ENCODE data around the gene C1QTNF8. TPM values are rescaled to one million over a fixed set of nuclear protein-coding genes. Genes with fewer than 3 reads are reported as not detected.
"Not testable (repeated sequence)": the region's sequence is repeated elsewhere in the genome, so short reads cannot be mapped to it uniquely, and the experiment has no call there.

The C1QTNF8 gene
- total and polyA plus RNA-seq, 7 experiments from 2014 or later, result not detected

- ChIA-PET CTCF (no interaction called here), POLR2A (no interaction called here)
- peak in 4 of 9 donors; percentile 11 to 22 (median 16) for DNase-seq
- H3K27me3 Mint-ChIP-seq, result no peaks in the 10 kb centered on the region
- peaks cover 0 to 3% (median 0%) of the 10 kb centered on the region in 11 donors for H3K9me3 Mint-ChIP-seq
- intact Hi-C loops (cut with micrococcal nuclease), result no loop called here
- Histone ChIP-seq H3K4me1 (ENCODE audit: control insufficient read depth in 2 of 2, insufficient read depth in 2 of 2, low read length in 2 of 2) (no peaks in the 10 kb centered on the region), H3K4me3 (ENCODE audit: low read length) (no peak overlapping the region), H3K27ac (ENCODE audit: low read depth, low read length) (no peak overlapping the region), H3K36me3 (ENCODE audit: control insufficient read depth in 2 of 3, insufficient read depth in 3 of 3, low read length in 3 of 3) (no peaks in the 10 kb centered on the region), H3K27me3 (ENCODE audit: control insufficient read depth in 2 of 2, insufficient read depth in 2 of 2, low read length in 2 of 2) (no peaks in the 10 kb centered on the region), H3K9me3 (ENCODE audit: control insufficient read depth in 2 of 3, low read length in 3 of 3) (no peaks in the 10 kb centered on the region)
- no peaks in the 10 kb centered on the region for H3K4me1 Mint-ChIP-seq
- H3K27ac Mint-ChIP-seq, result no peak overlapping the region
- no peak for ATAC-seq
- H3K4me3 Mint-ChIP-seq, result no peak overlapping the region
- peaks cover 0 to 3% (median 0%) of the 10 kb centered on the region in 5 donors for H3K36me3 Mint-ChIP-seq
These were observed 2.5 kb downstream of the C1QTNF8 start for GRCh38 chr16:1093284-1094123.

- not testable (repeated sequence) for H3K4me1 Mint-ChIP-seq
These were observed 3.3 kb downstream of the C1QTNF8 start for GRCh38 chr16:1092685-1093283.

GRCh38 chr16:1091992-1092552 is 4.0 kb downstream of the C1QTNF8 start:
- H3K4me3 Mint-ChIP-seq, result no peak overlapping the region
- no peaks in the 10 kb centered on the region for H3K4me1 ChIP-seq (ENCODE audit: control insufficient read depth in 2 of 2, insufficient read depth in 2 of 2, low read length in 2 of 2)
- H3K27ac Mint-ChIP-seq, result peak overlapping the region in 1 of 9 donors; percentile 55
- ATAC-seq (no peak), DNase-seq (no peak)
- peaks cover 0 to 3% (median 0%) of the 10 kb centered on the region in 5 donors for H3K36me3 Mint-ChIP-seq
- intact Hi-C loops (cut with micrococcal nuclease), result no loop called here
- H3K4me3 ChIP-seq (ENCODE audit: low read length), result no peak overlapping the region
- CTCF ChIA-PET, result no interaction called here
- H3K27me3 Mint-ChIP-seq, result peaks cover 0 to 10% (median 0%) of the 10 kb centered on the region in 5 donors
- peaks cover 0 to 3% (median 0%) of the 10 kb centered on the region in 11 donors for H3K9me3 Mint-ChIP-seq
- POLR2A ChIA-PET, result no interaction called here
- H3K9me3 ChIP-seq (ENCODE audit: control insufficient read depth in 2 of 3, low read length in 3 of 3), result no peaks in the 10 kb centered on the region
- H3K27ac ChIP-seq (ENCODE audit: low read depth, low read length), result no peak overlapping the region
- no peaks in the 10 kb centered on the region for H3K4me1 Mint-ChIP-seq
- H3K36me3 ChIP-seq (ENCODE audit: control insufficient read depth in 2 of 3, insufficient read depth in 3 of 3, low read length in 3 of 3), result no peaks in the 10 kb centered on the region
- H3K27me3 ChIP-seq (ENCODE audit: control insufficient read depth in 2 of 2, insufficient read depth in 2 of 2, low read length in 2 of 2), result no peaks in the 10 kb centered on the region

More at GRCh38 chr16:1092685-1093283, 3.3 kb downstream of the C1QTNF8 start:
- H3K4me3 ChIP-seq (ENCODE audit: low read length); H3K4me3 Mint-ChIP-seq; intact Hi-C loops (cut with micrococcal nuclease); H3K27me3 ChIP-seq (ENCODE audit: control insufficient read depth in 2 of 2, insufficient read depth in 2 of 2, low read length in 2 of 2); POLR2A ChIA-PET; H3K27ac ChIP-seq (ENCODE audit: low read depth, low read length); CTCF ChIA-PET; H3K9me3 Mint-ChIP-seq; H3K4me1 ChIP-seq (ENCODE audit: control insufficient read depth in 2 of 2, insufficient read depth in 2 of 2, low read length in 2 of 2); H3K36me3 ChIP-seq (ENCODE audit: control insufficient read depth in 2 of 3, insufficient read depth in 3 of 3, low read length in 3 of 3); H3K27ac Mint-ChIP-seq; H3K9me3 ChIP-seq (ENCODE audit: control insufficient read depth in 2 of 3, low read length in 3 of 3); DNase-seq; H3K36me3 Mint-ChIP-seq; H3K27me3 Mint-ChIP-seq; ATAC-seq: not testable (repeated sequence)

GRCh38 chr16:1090620-1091587 is 5.1 kb downstream of the C1QTNF8 start:
- intact Hi-C loops (cut with micrococcal nuclease), result no loop called here
- Mint-ChIP-seq H3K4me1 (no peaks in the 10 kb centered on the region), H3K27ac (no peak overlapping the region), H3K27me3 (peaks cover 0 to 11% (median under 1%) of the 10 kb centered on the region in 5 donors), H3K9me3 (peaks cover 0 to 8% (median under 1%) of the 10 kb centered on the region in 11 donors), H3K36me3 (peaks cover 0 to 3% (median 0%) of the 10 kb centered on the region in 5 donors), H3K4me3 (no peak overlapping the region)
- Histone ChIP-seq H3K36me3 (ENCODE audit: control insufficient read depth in 2 of 3, insufficient read depth in 3 of 3, low read length in 3 of 3) (no peaks in the 10 kb centered on the region), H3K27ac (ENCODE audit: low read depth, low read length) (no peak overlapping the region), H3K4me1 (ENCODE audit: control insufficient read depth in 2 of 2, insufficient read depth in 2 of 2, low read length in 2 of 2) (no peaks in the 10 kb centered on the region), H3K4me3 (ENCODE audit: low read length) (no peak overlapping the region), H3K9me3 (ENCODE audit: control insufficient read depth in 2 of 3, low read length in 3 of 3) (peaks cover 0 to 3% (median 0%) of the 10 kb centered on the region in 3 experiments), H3K27me3 (ENCODE audit: control insufficient read depth in 2 of 2, insufficient read depth in 2 of 2, low read length in 2 of 2) (no peaks in the 10 kb centered on the region)
- ChIA-PET CTCF (no interaction called here), POLR2A (no interaction called here)
- ATAC-seq (no peak), DNase-seq (no peak)

GRCh38 chr16:1089822-1090619 is 6.0 kb downstream of the C1QTNF8 start:
- Histone ChIP-seq H3K9me3 (ENCODE audit: control insufficient read depth in 2 of 3, low read length in 3 of 3) (peaks cover 0 to 11% (median 0%) of the 10 kb centered on the region in 3 experiments), H3K4me1 (ENCODE audit: control insufficient read depth in 2 of 2, insufficient read depth in 2 of 2, low read length in 2 of 2) (no peaks in the 10 kb centered on the region), H3K36me3 (ENCODE audit: control insufficient read depth in 2 of 3, insufficient read depth in 3 of 3, low read length in 3 of 3) (no peaks in the 10 kb centered on the region), H3K27me3 (ENCODE audit: control insufficient read depth in 2 of 2, insufficient read depth in 2 of 2, low read length in 2 of 2) (no peaks in the 10 kb centered on the region), H3K4me3 (ENCODE audit: low read length) (no peak overlapping the region), H3K27ac (ENCODE audit: low read depth, low read length) (no peak overlapping the region)
- Mint-ChIP-seq H3K4me3 (no peak overlapping the region), H3K9me3 (peaks cover 0 to 17% (median 10%) of the 10 kb centered on the region in 11 donors), H3K27me3 (peaks cover 0 to 19% (median 9%) of the 10 kb centered on the region in 5 donors), H3K27ac (no peak overlapping the region), H3K36me3 (peaks cover 4 to 7% (median 5%) of the 10 kb centered on the region in 5 donors), H3K4me1 (no peaks in the 10 kb centered on the region)
- ChIA-PET CTCF (no interaction called here), POLR2A (no interaction called here)
- ATAC-seq (no peak), DNase-seq (no peak)
- intact Hi-C loops (cut with micrococcal nuclease), result no loop called here

GRCh38 chr16:1089439-1089821 is 6.6 kb downstream of the C1QTNF8 start:
- intact Hi-C loops (cut with micrococcal nuclease), result no loop called here
- no peaks in the 10 kb centered on the region for H3K4me1 ChIP-seq (ENCODE audit: control insufficient read depth in 2 of 2, insufficient read depth in 2 of 2, low read length in 2 of 2)

More at GRCh38 chr16:1089439-1089821, 6.6 kb downstream of the C1QTNF8 start:
- POLR2A ChIA-PET, result no interaction called here
- H3K27me3 Mint-ChIP-seq, result peaks cover 0 to 20% (median 10%) of the 10 kb centered on the region in 5 donors
- H3K27ac Mint-ChIP-seq, result no peak overlapping the region
- Histone ChIP-seq H3K9me3 (ENCODE audit: control insufficient read depth in 2 of 3, low read length in 3 of 3) (peaks cover 0 to 17% (median 0%) of the 10 kb centered on the region in 3 experiments), H3K4me3 (ENCODE audit: low read length) (no peak overlapping the region), H3K27ac (ENCODE audit: low read depth, low read length) (no peak overlapping the region), H3K27me3 (ENCODE audit: control insufficient read depth in 2 of 2, insufficient read depth in 2 of 2, low read length in 2 of 2) (no peaks in the 10 kb centered on the region), H3K36me3 (ENCODE audit: control insufficient read depth in 2 of 3, insufficient read depth in 3 of 3, low read length in 3 of 3) (no peaks in the 10 kb centered on the region)
- H3K9me3 Mint-ChIP-seq, result peaks cover 0 to 23% (median 14%) of the 10 kb centered on the region in 11 donors
- peaks cover 5 to 8% (median 6%) of the 10 kb centered on the region in 5 donors for H3K36me3 Mint-ChIP-seq
- no peaks in the 10 kb centered on the region for H3K4me1 Mint-ChIP-seq
- CTCF ChIA-PET, result no interaction called here
- no peak overlapping the region for H3K4me3 Mint-ChIP-seq
- no peak for DNase-seq
- no peak for ATAC-seq
